ENCODE data around the gene RASAL2. TPM values are rescaled to one million over a fixed set of nuclear protein-coding genes. Genes with fewer than 3 reads are reported as not detected.

The RASAL2 gene
- total and polyA plus RNA-seq, 2 of the 13 experiments (the other 11 are each of a cell fraction or from before 2014, with no cell fraction given), result 5.4 to 5.9 TPM

GRCh38 chr1:178465011-178465410 is 371.1 kb downstream of the RASAL2 start:
- Histone ChIP-seq H3K4me2 (ENCODE audit: low read depth, low read length) (no peak overlapping the region), H2AFZ (ENCODE audit: low read length) (no peak overlapping the region), H3K4me1 (ENCODE audit: insufficient read depth, low read length) (no peaks in the 10 kb centered on the region), H3K9ac (ENCODE audit: insufficient read depth, low read depth, low read length) (no peak overlapping the region), H3K36me3 (replicated peaks in 1 of 2; ENCODE audit: control insufficient read depth in 1 of 2, insufficient read depth in 2 of 2, low read length in 2 of 2) (peaks cover 0 to 7% of the 10 kb centered on the region in 2 experiments; a peak in 1 of 5 replicates), H4K20me1 (ENCODE audit: insufficient read depth, low read length) (no peaks in the 10 kb centered on the region), H3K79me2 (ENCODE audit: insufficient read depth, low read length) (no peaks in the 10 kb centered on the region), H3K4me3 (replicated peaks in 1 of 3; ENCODE audit: insufficient read depth in 1 of 3, low read depth in 2 of 3, low read length in 3 of 3) (no peak overlapping the region), H3K9me3 (ENCODE audit: low read length) (no peaks in the 10 kb centered on the region), H3K27me3 (ENCODE audit: control insufficient read depth in 1 of 2, insufficient read depth in 2 of 2, low read length in 2 of 2) (no peaks in the 10 kb centered on the region), H3K27ac (ENCODE audit: extremely low read length, insufficient read depth, low read length) (no peak overlapping the region)
- BruUV-seq (replicated peaks), result no TSS peak
- in situ Hi-C loops (cut with HindIII; ENCODE audit: extremely low pct_ligation_motif_present, low pct_unique_long_range_greater_than_20kb), result no loop called here
- DNase-seq (ENCODE audit: low spot score) (no peak), FAIRE-seq (no peak), ATAC-seq (no peak)
- no peak for TF ChIP-seq RERE (CRISPR knock-in tag; IDR thresholded peaks at IDR 0.05; ENCODE audit: low read depth)
- no peak for TF ChIP-seq HOXA5 (CRISPR knock-in tag; IDR thresholded peaks at IDR 0.05)
- TF ChIP-seq ZNF225 (CRISPR knock-in tag; IDR thresholded peaks at IDR 0.05), result no peak
- no peak for TF ChIP-seq REXO4 (CRISPR knock-in tag; IDR thresholded peaks at IDR 0.05; ENCODE audit: borderline replicate concordance)
- no peak for TF ChIP-seq ZNF615 (CRISPR knock-in tag; IDR thresholded peaks at IDR 0.05; ENCODE audit: borderline replicate concordance)
- TF ChIP-seq ZNF678 (CRISPR knock-in tag; IDR thresholded peaks at IDR 0.05), result no peak
- TF ChIP-seq TIGD3 (CRISPR knock-in tag; IDR thresholded peaks at IDR 0.05; ENCODE audit: borderline replicate concordance), result no peak
- ChIA-PET POLR2A (no interaction called here), CTCF (ENCODE audit: low intra/inter-chr PET ratio, low total read pairs) (no interaction called here)
- intact Hi-C loops (cut with micrococcal nuclease; ENCODE audit: unreplicated experiment), result no loop called here

Data from HepG2 (cell line).